Measurements from ENCODE around the gene CARHSP1.
A peak's percentile ranks its signal among the peaks of the same experiment; 100 is the strongest.

Gene CARHSP1

GRCh38 chr16:8864480-8865110 is 4.2 kb downstream of the CARHSP1 start:
- no peak overlapping the region for H3K4me3 ChIP-seq (ENCODE audit: low read length)
- no peak for DNase-seq (ENCODE audit: low read depth)
- TF ChIP-seq CTCF (conservative IDR thresholded peaks at IDR 0.05; ENCODE audit: low read length) = no peak

GRCh38 chr16:8863594-8864424 is 5.0 kb downstream of the CARHSP1 start:
- no peak for DNase-seq (ENCODE audit: low read depth)
- 0 out of 2 replicates have a peak, but pooled peaks have one; percentile 16 for TF ChIP-seq CTCF (conservative IDR thresholded peaks at IDR 0.05; ENCODE audit: low read length)
- no peak overlapping the region for H3K4me3 ChIP-seq (ENCODE audit: low read length)

GRCh38 chr16:8862309-8863130 is 6.3 kb downstream of the CARHSP1 start:
- no peak overlapping the region for H3K4me3 ChIP-seq (ENCODE audit: low read length)
- TF ChIP-seq CTCF (conservative IDR thresholded peaks at IDR 0.05; ENCODE audit: low read length) = no peak
- no peak for DNase-seq (ENCODE audit: low read depth)

GRCh38 chr16:8861563-8862308 is 7.1 kb downstream of the CARHSP1 start:
- TF ChIP-seq CTCF (conservative IDR thresholded peaks at IDR 0.05; ENCODE audit: low read length) = no peak
- DNase-seq (ENCODE audit: low read depth) = no peak
- H3K4me3 ChIP-seq (ENCODE audit: low read length) = no peak overlapping the region

GRCh38 chr16:8859913-8860881 is 8.6 kb downstream of the CARHSP1 start:
- TF ChIP-seq CTCF (conservative IDR thresholded peaks at IDR 0.05; ENCODE audit: low read length) = no peak
- no peak overlapping the region for H3K4me3 ChIP-seq (ENCODE audit: low read length)
- DNase-seq (ENCODE audit: low read depth) = peak; percentile 71
